Peyer's patch (tissue), 4 donors: Measurements from ENCODE around the gene SLC30A2.

Experiments used
- CTCF ChIP-seq, 6 experiments: fragments of 450-650 bp in 4 of 6; fragments of 200-600 bp in 2 of 6; sonication (generic) in 1 of 6; IDR thresholded peaks; one replicate each; pipeline ENCODE4 v1.5.1; 2017 to 2019; ENCODE audit warnings: antibody characterized with exemption in 6 of 6, mild to moderate bottlenecking in 3 of 6, moderate library complexity in 1 of 6
- POLR2A ChIP-seq, 2 donors: fragments of 450-650 bp; IDR thresholded peaks; one replicate each; pipeline ENCODE4 v1.5.1; 2017; ENCODE audit warnings: antibody characterized with exemption in 2 of 2, mild to moderate bottlenecking in 2 of 2, moderate library complexity in 2 of 2

DNA sequence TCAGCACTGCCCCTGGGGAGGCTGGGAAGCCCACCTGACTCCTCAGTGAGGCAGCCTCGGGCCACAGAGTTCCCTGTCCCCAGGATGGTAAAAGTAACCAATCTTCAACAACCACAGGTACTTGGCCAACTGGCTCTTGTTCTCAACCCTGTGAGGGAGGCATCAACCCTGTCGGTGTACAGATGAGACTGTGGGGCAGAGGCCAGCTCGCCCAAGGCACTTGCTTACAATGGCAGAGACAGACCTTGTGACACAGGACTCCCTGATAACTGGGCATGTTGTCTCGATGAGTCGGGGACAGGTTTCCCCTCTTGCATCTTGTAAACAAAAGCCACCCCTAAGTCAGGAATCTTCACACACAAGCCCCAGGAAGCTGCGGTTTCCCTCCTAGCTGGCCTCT lies 8.0 kb downstream of the SLC30A2 start:
- TF ChIP-seq CTCF (IDR thresholded peaks at IDR 0.05): no peak
- no peak for TF ChIP-seq POLR2A (IDR thresholded peaks at IDR 0.05)
